OCI-LY7 (cell line): Measurements from ENCODE around the gene ARPC5L. TPM values are rescaled to one million over a fixed set of nuclear protein-coding genes. Genes with fewer than 3 reads are reported as not detected.

Source experiments
- BruUV-seq: library from RNA; stranded (reverse); fragments of 400-500 nt; replicated peaks from 2 replicates; lab custom pipeline; 2021; lab: Mats Ljungman, UMichigan
- CTCF ChIA-PET: fragments of 300-600 bp; sonication (Branson Sonifier 250); formaldehyde crosslinking; loops from one replicate; lab custom pipeline; 2022; ENCODE audit warnings: antibody characterized with exemption; ENCODE audit not compliant: unreplicated experiment; lab: Charles Lee
- POLR2A ChIA-PET: fragments of 300-600 bp; sonication (Branson Sonifier 250); formaldehyde crosslinking; loops from one replicate; lab custom pipeline; 2022; ENCODE audit warnings: antibody characterized with exemption; lab: Charles Lee
- DNase-seq: peaks from one replicate; pipeline ENCODE4 v3.0.0-alpha.2; 2015; ENCODE audit warnings: low spot score
- H2AFZ ChIP-seq: fragments of 200-600 bp; sonication (generic), shearing (Covaris generic); 2 replicates; pipeline ENCODE4 v1.6.1; 2014; ENCODE audit warnings: mild to moderate bottlenecking, antibody characterized with exemption, low read length, moderate library complexity
- H3K27ac ChIP-seq: fragments of 200-600 bp; sonication (generic); 2 replicates; pipeline ENCODE4 v1.5.1; 2014; ENCODE audit warnings: mixed run types, low read depth, mild to moderate bottlenecking, moderate library complexity, low read length, inconsistent platforms; ENCODE audit not compliant: poor library complexity, severe bottlenecking
- H3K36me3 ChIP-seq: fragments of 200-600 bp; sonication (generic); 2 replicates; pipeline ENCODE4 v1.6.1; 2014; ENCODE audit warnings: mild to moderate bottlenecking, antibody characterized with exemption, low read length, moderate library complexity, mixed read lengths; ENCODE audit not compliant: insufficient read depth
- H3K4me1 ChIP-seq: fragments of 200-600 bp; sonication (generic); 2 replicates; pipeline ENCODE4 v1.5.1; 2014; ENCODE audit warnings: mild to moderate bottlenecking, low read length; ENCODE audit not compliant: insufficient read depth, poor library complexity, severe bottlenecking
- H3K4me2 ChIP-seq: fragments of 200-600 bp; sonication (generic); 2 replicates; pipeline ENCODE4 v1.6.1; 2014; ENCODE audit warnings: mild to moderate bottlenecking, low read length
- H3K4me3 ChIP-seq: fragments of 200-600 bp; sonication (generic); 2 replicates; pipeline ENCODE4 v1.5.1; 2014; ENCODE audit warnings: mild to moderate bottlenecking, low read depth, low read length; ENCODE audit not compliant: poor library complexity, severe bottlenecking
- H3K79me2 ChIP-seq: fragments of 200-600 bp; sonication (generic); 2 replicates; pipeline ENCODE4 v1.6.1; 2016; ENCODE audit warnings: low read depth, mild to moderate bottlenecking, low read length, moderate library complexity, mixed read lengths; ENCODE audit not compliant: insufficient read depth
- H3K9me2 ChIP-seq: fragments of 200-600 bp; sonication (generic); 2 replicates; pipeline ENCODE4 v1.6.1; 2016; ENCODE audit warnings: mild to moderate bottlenecking, low read length, mixed read lengths; ENCODE audit not compliant: insufficient read depth
- H3K9me3 ChIP-seq: fragments of 200-600 bp; sonication (generic); 2 replicates; pipeline ENCODE4 v1.6.1; 2014; ENCODE audit warnings: mild to moderate bottlenecking, mixed run types, low read length, mixed read lengths
- H4K20me1 ChIP-seq: fragments of 200-600 bp; sonication (generic); 2 replicates; pipeline ENCODE4 v1.6.1; 2014; ENCODE audit warnings: mild to moderate bottlenecking, antibody characterized with exemption, low read length, moderate library complexity, mixed read lengths; ENCODE audit not compliant: insufficient read depth
- EZH2phosphoT487 ChIP-seq: fragments of 200-600 bp; sonication (generic); IDR thresholded peaks from 2 replicates; pipeline ENCODE4 v1.6.1; 2018; ENCODE audit warnings: low read depth, borderline replicate concordance, mild to moderate bottlenecking, mixed run types, antibody characterized with exemption, low read length, moderate library complexity, mixed read lengths
- intact Hi-C: fragments of 100-400 bp; cut with micrococcal nuclease; formaldehyde crosslinking; loops from one replicate; pipeline ENCODE4 v1.10.0; 2022; ENCODE audit not compliant: unreplicated experiment
- total RNA-seq, 2 experiments: library from RNA; depleted of rRNA in 1 of 2; stranded (reverse); fragments of >200 nt in 1 of 2; shearing (Covaris generic) in 1 of 2; gene quantifications; 2 replicates each; pipeline ENCODE4 v1.2.3, GENCODE V29; 2014 to 2022
- TF ChIP-seq, protein P1 (sequence below): fragments of 200-600 bp; sonication (generic); conservative IDR thresholded peaks from 2 replicates; pipeline ENCODE4 v1.5.1; 2014; ENCODE audit warnings: mild to moderate bottlenecking, antibody characterized with exemption, low read length, moderate library complexity, mixed read lengths

The ARPC5L gene
- total RNA-seq, 2 experiments from 2014 or later = 74.0 to 107 TPM

- peak overlapping the region; percentile 77 for H3K4me2 ChIP-seq
- peak overlapping the region; percentile 4 for H3K27ac ChIP-seq
- H3K36me3 ChIP-seq = peaks cover 33% of the 10 kb centered on the region
- CTCF ChIA-PET = no interaction called here
- peaks cover 47% of the 10 kb centered on the region for H3K79me2 ChIP-seq
- H3K4me3 ChIP-seq = peak overlapping the region; percentile 15
- H4K20me1 ChIP-seq = peaks cover 25% of the 10 kb centered on the region
- peaks cover 52% of the 10 kb centered on the region for H3K4me1 ChIP-seq
- H2AFZ ChIP-seq = peak overlapping the region; percentile 17; the same call in 1 of the 2 replicates
- POLR2A ChIA-PET = interaction anchor here (0.7 to 1.5 kb wide), 4 partner anchors 92 to 844 kb away, joined by 3 to 6 read pairs (median 4); partner anchors contain the start of genes MAPKAP1 and NR6A1
- intact Hi-C loops = no loop called here
- BruUV-seq = no TSS peak
- no peaks in the 10 kb centered on the region for H3K9me3 ChIP-seq
- TF ChIP-seq EZH2phosphoT487 = no peak
- TF ChIP-seq, protein P1, sequence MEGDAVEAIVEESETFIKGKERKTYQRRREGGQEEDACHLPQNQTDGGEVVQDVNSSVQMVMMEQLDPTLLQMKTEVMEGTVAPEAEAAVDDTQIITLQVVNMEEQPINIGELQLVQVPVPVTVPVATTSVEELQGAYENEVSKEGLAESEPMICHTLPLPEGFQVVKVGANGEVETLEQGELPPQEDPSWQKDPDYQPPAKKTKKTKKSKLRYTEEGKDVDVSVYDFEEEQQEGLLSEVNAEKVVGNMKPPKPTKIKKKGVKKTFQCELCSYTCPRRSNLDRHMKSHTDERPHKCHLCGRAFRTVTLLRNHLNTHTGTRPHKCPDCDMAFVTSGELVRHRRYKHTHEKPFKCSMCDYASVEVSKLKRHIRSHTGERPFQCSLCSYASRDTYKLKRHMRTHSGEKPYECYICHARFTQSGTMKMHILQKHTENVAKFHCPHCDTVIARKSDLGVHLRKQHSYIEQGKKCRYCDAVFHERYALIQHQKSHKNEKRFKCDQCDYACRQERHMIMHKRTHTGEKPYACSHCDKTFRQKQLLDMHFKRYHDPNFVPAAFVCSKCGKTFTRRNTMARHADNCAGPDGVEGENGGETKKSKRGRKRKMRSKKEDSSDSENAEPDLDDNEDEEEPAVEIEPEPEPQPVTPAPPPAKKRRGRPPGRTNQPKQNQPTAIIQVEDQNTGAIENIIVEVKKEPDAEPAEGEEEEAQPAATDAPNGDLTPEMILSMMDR = no peak
- H3K9me2 ChIP-seq = no peaks in the 10 kb centered on the region
- no peak for DNase-seq
Measured at GRCh38 chr9:124863371-124863871, 1.5 kb downstream of the ARPC5L start.

DNA sequence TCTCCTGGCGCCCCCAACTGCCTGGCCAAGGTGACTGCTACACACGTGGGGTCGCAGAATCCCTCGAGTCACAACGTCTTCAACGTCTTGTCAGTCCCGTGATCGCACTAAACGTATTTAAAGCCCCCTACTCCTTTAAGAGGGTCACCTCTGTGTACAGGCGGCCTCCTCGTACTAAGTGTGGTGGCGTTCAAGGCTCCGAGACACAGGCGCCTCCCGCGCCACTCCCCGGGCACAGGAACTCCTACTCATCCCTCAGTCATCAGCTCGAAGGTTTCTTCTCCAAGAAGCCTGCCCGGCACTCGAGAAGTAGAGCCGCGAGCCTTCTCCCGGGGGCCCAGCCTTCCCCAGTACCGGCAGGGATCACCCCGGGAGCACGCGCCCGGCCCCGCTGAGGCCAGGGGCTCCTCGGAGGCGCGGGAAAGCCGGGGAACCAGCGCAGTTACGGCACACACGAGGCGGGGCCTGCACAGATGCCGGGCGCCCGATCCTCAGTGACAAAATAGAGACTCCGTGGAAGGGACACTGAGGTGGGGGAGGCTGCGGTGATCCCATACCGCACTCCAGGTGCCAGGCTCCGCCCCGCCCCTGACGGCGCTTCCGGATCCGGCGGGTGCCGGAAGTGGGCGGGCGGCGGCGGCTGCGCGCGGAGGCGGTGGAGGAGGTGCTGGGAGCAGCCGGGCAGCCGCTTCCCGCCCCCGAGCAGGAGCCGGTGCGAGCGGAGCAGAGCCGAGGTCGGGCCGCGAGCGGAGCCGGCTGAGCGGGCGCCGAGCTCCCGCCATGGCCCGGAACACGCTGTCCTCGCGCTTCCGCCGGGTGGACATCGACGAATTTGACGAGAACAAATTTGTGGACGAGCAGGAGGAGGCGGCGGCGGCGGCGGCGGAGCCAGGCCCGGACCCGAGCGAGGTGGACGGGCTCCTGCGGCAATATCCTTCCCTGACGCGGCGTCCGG, 6.9 kb downstream of the ARPC5L start:
- TSS peak; percentile 94 for BruUV-seq
- peaks cover 53% of the 10 kb centered on the region for H3K4me1 ChIP-seq
- TF ChIP-seq EZH2phosphoT487 = no peak
- TF ChIP-seq, protein P1 = peak; percentile 77
- H3K79me2 ChIP-seq = peaks cover 62% of the 10 kb centered on the region
- H3K4me3 ChIP-seq = peak overlapping the region; percentile 79
- H3K9me3 ChIP-seq = no peaks in the 10 kb centered on the region
- H3K4me2 ChIP-seq = peak overlapping the region; percentile 95
- H3K9me2 ChIP-seq = no peaks in the 10 kb centered on the region
- peak overlapping the region; percentile 88 for H3K27ac ChIP-seq
- ChIA-PET CTCF (no interaction called here), POLR2A (interaction anchor here (1.5 to 1.6 kb wide), 2 partner anchors 9 to 11 kb away, joined by 3 to 4 read pairs; no protein-coding TSS in a partner anchor)
- H4K20me1 ChIP-seq = peaks cover 32% of the 10 kb centered on the region
- peak; percentile 89 for DNase-seq
- intact Hi-C loops = loop anchor here (2.0 to 5.0 kb wide), 2 partner anchors 72 to 374 kb away; partner anchors contain the start of genes GOLGA1 and HSPA5
- peaks cover 39% of the 10 kb centered on the region for H3K36me3 ChIP-seq
- H2AFZ ChIP-seq = peak overlapping the region; percentile 6; the same call in 1 of the 2 replicates
